Breast epithelium (tissue), 3 donors: Measurements from ENCODE around the gene ASB8.

ENCODE experiments used
- CTCF ChIP-seq, 3 donors: fragments of 450-650 bp; IDR thresholded peaks; one replicate each; pipeline ENCODE4 v1.5.1; 2016 to 2017; ENCODE audit warnings: antibody characterized with exemption in 3 of 3, mild to moderate bottlenecking in 3 of 3, moderate library complexity in 3 of 3
- POLR2A ChIP-seq: fragments of 450-650 bp; IDR thresholded peaks from one replicate; pipeline ENCODE4 v1.6.1; 2016; ENCODE audit warnings: antibody characterized with exemption, mild to moderate bottlenecking, moderate library complexity
- POLR2AphosphoS5 ChIP-seq, 3 donors: sonication (generic); formaldehyde crosslinking; IDR thresholded peaks; one replicate each; pipeline ENCODE4 v1.6.1; 2017; ENCODE audit warnings: antibody characterized with exemption in 3 of 3

DNA sequence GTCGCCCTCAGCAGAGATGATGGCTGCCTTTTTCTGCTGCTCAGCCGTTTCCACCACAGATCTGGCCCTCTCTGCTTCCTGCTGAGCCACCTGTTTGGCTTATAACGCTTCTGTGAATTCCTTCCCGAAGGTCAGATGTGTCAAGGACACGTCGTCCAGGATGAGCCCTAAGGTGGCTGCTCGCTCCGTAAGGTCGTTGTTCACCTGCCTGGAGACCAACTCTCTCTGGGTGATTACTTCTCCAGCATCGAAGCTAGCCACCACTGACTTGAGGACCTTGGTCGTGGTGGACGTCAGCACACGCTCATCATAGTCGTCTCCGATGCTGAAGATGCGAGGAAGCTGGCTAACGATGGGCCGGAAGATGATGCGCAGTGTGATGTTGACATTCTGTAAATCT, 11.7 kb upstream of the ASB8 start:
- TF ChIP-seq CTCF (IDR thresholded peaks at IDR 0.05): no peak
- TF ChIP-seq POLR2AphosphoS5 (IDR thresholded peaks at IDR 0.05): no peak
- TF ChIP-seq POLR2A: no peak
